IMR-90 (cell line): ENCODE data around the gene CYB5B.

Source experiments
- CTCF ChIP-seq: conservative IDR thresholded peaks from 2 replicates; pipeline ENCODE4 v1.5.1; 2012; ENCODE audit warnings: mild to moderate bottlenecking, low read depth, low read length, improper control_type of control experiment
- ELK1 ChIP-seq: fragments of 150-350 bp; IDR thresholded peaks from 2 replicates; pipeline ENCODE4 v1.6.1; 2016; ENCODE audit warnings: low read depth, mild to moderate bottlenecking, low read length, moderate library complexity, borderline replicate concordance
- FOS ChIP-seq: fragments of 150-350 bp; IDR thresholded peaks from 2 replicates; pipeline ENCODE4 v1.6.1; 2016; ENCODE audit warnings: low read depth, low read length
- MAZ ChIP-seq: IDR thresholded peaks from 2 replicates; pipeline ENCODE4 v1.6.1; 2012; ENCODE audit warnings: low read depth, mild to moderate bottlenecking, low read length, improper control_type of control experiment, moderate library complexity, borderline replicate concordance
- NFE2L2 ChIP-seq: fragments of 150-350 bp; IDR thresholded peaks from 2 replicates; pipeline ENCODE4 v1.6.1; 2016; ENCODE audit warnings: low read depth, mild to moderate bottlenecking, low read length
- POLR2A ChIP-seq: IDR thresholded peaks from 2 replicates; pipeline ENCODE4 v1.6.1; 2012; ENCODE audit warnings: mild to moderate bottlenecking, low read depth, low read length
- RAD21 ChIP-seq: IDR thresholded peaks from 2 replicates; pipeline ENCODE4 v1.6.1; 2012; ENCODE audit warnings: low read length, improper control_type of control experiment
- RCOR1 ChIP-seq: IDR thresholded peaks from 2 replicates; pipeline ENCODE4 v1.6.1; 2012; ENCODE audit warnings: mild to moderate bottlenecking, low read length, improper control_type of control experiment; ENCODE audit not compliant: insufficient replicate concordance
- RFX5 ChIP-seq: IDR thresholded peaks from 2 replicates; pipeline ENCODE4 v1.8.0; 2012; ENCODE audit warnings: low read depth, mild to moderate bottlenecking, low read length, moderate library complexity
- TF ChIP-seq, protein P1 (sequence below): fragments of 150-350 bp; IDR thresholded peaks from 2 replicates; pipeline ENCODE4 v1.6.1; 2017; ENCODE audit warnings: mild to moderate bottlenecking, antibody characterized with exemption, low read length, low read depth

DNA sequence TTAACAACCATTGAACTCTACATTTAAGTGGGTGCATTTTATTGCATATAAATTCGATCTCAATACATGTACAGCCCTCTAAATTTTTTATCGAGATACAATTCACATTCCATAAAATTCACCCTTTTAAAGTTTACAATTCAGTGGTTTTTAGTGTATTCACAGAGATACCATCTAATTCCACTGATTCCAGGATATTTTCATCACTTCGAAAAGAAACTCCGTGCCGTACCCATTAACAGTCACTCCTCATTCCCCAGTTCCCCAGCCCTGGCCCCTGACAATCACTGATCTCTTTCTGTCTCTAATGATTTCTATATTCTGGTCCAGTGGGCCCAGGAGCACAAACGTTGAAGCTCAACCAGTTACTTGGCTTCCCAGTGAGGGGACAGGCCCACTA is 61.4 kb downstream of the CYB5B start:
- no peak for TF ChIP-seq CTCF
- TF ChIP-seq POLR2A, result no peak
- TF ChIP-seq RCOR1, result no peak
- TF ChIP-seq, protein P1, sequence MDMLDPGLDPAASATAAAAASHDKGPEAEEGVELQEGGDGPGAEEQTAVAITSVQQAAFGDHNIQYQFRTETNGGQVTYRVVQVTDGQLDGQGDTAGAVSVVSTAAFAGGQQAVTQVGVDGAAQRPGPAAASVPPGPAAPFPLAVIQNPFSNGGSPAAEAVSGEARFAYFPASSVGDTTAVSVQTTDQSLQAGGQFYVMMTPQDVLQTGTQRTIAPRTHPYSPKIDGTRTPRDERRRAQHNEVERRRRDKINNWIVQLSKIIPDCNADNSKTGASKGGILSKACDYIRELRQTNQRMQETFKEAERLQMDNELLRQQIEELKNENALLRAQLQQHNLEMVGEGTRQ, result no peak
- TF ChIP-seq ELK1, result no peak
- no peak for TF ChIP-seq RAD21
- no peak for TF ChIP-seq MAZ
- no peak for TF ChIP-seq FOS
- no peak for TF ChIP-seq RFX5
- no peak for TF ChIP-seq NFE2L2
